Inferior parietal cortex (tissue), 1 donor: ENCODE data around the gene EHD4.

Source experiments
- DNase-seq: peaks from one replicate; pipeline ENCODE4 v3.0.0-alpha.2; 2016; ENCODE audit errors: extremely low spot score

Gene EHD4

GRCh38 chr15:41972253-41973242 is at the start of gene EHD4:
TSS of gene EHD4 (minus strand) at chr15:41972557. CDS start at chr15:41972494, 63 bp downstream.
- DNase-seq = peak; percentile 99

- no peak for DNase-seq
Measured at GRCh38 chr15:42021593-42021992, 49.2 kb upstream of the EHD4 start.

- DNase-seq = no peak
Measured at GRCh38 chr15:42020713-42021273, 48.4 kb upstream of the EHD4 start, which contains the start of gene PLA2G4E. TSS of gene PLA2G4E (minus strand) at chr15:42021042. CDS start at chr15:42021030, 12 bp downstream.

GRCh38 chr15:42018306-42019224 is 46.2 kb upstream of the EHD4 start:
- DNase-seq = no peak

GRCh38 chr15:42016971-42017370 is 44.6 kb upstream of the EHD4 start:
- DNase-seq = no peak

GRCh38 chr15:42014406-42014805 is 42.0 kb upstream of the EHD4 start:
- no peak for DNase-seq

GRCh38 chr15:42012928-42013482 is 40.6 kb upstream of the EHD4 start:
- DNase-seq = no peak

- no peak for DNase-seq
Measured at GRCh38 chr15:42012241-42012640, 39.9 kb upstream of the EHD4 start.

- no peak for DNase-seq
Measured at GRCh38 chr15:42011074-42011473, 38.7 kb upstream of the EHD4 start.

GRCh38 chr15:42010434-42010833 is 38.1 kb upstream of the EHD4 start:
- DNase-seq = no peak

GRCh38 chr15:42009474-42009873 is 37.1 kb upstream of the EHD4 start:
- no peak for DNase-seq

GRCh38 chr15:42009022-42009421 is 36.7 kb upstream of the EHD4 start:
- no peak for DNase-seq

- DNase-seq = no peak
Measured at GRCh38 chr15:42007386-42007785, 35.0 kb upstream of the EHD4 start.

- no peak for DNase-seq
Measured at GRCh38 chr15:42002333-42002732, 30.0 kb upstream of the EHD4 start.

GRCh38 chr15:42001236-42001635 is 28.9 kb upstream of the EHD4 start:
- no peak for DNase-seq

GRCh38 chr15:41999290-42000285 is 27.2 kb upstream of the EHD4 start:
- DNase-seq = no peak

- DNase-seq = no peak
Measured at GRCh38 chr15:41997845-41998244, 25.5 kb upstream of the EHD4 start.

GRCh38 chr15:41996921-41997592 is 24.7 kb upstream of the EHD4 start:
- DNase-seq = no peak

- no peak for DNase-seq
Measured at GRCh38 chr15:41996376-41996775, 24.0 kb upstream of the EHD4 start.

GRCh38 chr15:41995476-41995855 is 23.1 kb upstream of the EHD4 start:
- DNase-seq = no peak
